Measurements from ENCODE around the gene WDTC1.

The WDTC1 gene

GRCh38 chr1:27339213-27339612 is 104.8 kb downstream of the WDTC1 start:
- DNase-seq, result no peak

- peak; percentile 35 for DNase-seq
Observed at GRCh38 chr1:27341525-27342252, 107.3 kb downstream of the WDTC1 start, which contains the start of gene SYTL1. Gene SYTL1, plus strand, starts transcription at chr1:27342022. Its CDS starts 3,313 bp downstream, at chr1:27345335.

GRCh38 chr1:27342391-27342777 is 108.0 kb downstream of the WDTC1 start:
- DNase-seq, result no peak

- no peak for DNase-seq
Observed at GRCh38 chr1:27342778-27343638, 108.6 kb downstream of the WDTC1 start.

- DNase-seq, result no peak
Observed at GRCh38 chr1:27343639-27344025, 109.2 kb downstream of the WDTC1 start.

GRCh38 chr1:27345272-27345671 is 110.8 kb downstream of the WDTC1 start:
- no peak for DNase-seq

- DNase-seq, result no peak
Observed at GRCh38 chr1:27346357-27346756, 111.9 kb downstream of the WDTC1 start.

- DNase-seq, result no peak
Observed at GRCh38 chr1:27346991-27347624, 112.7 kb downstream of the WDTC1 start.

- peak; percentile 72 for DNase-seq
Observed at GRCh38 chr1:27348861-27349783, 114.7 kb downstream of the WDTC1 start.

GRCh38 chr1:27349784-27350662 is 115.6 kb downstream of the WDTC1 start:
- DNase-seq, result peak; percentile 72

- no peak for DNase-seq
Observed at GRCh38 chr1:27350663-27351540, 116.5 kb downstream of the WDTC1 start.

- no peak for DNase-seq
Observed at GRCh38 chr1:27351541-27352107, 117.2 kb downstream of the WDTC1 start.

- no peak for DNase-seq
Observed at GRCh38 chr1:27353166-27353565, 118.7 kb downstream of the WDTC1 start.

GRCh38 chr1:27353629-27354028 is 119.2 kb downstream of the WDTC1 start:
- DNase-seq, result no peak

GRCh38 chr1:27355683-27356082 is 121.3 kb downstream of the WDTC1 start:
- DNase-seq, result no peak

- DNase-seq, result no peak
Observed at GRCh38 chr1:27356277-27356618, 121.8 kb downstream of the WDTC1 start.

- DNase-seq, result no peak
Observed at GRCh38 chr1:27356619-27357280, 122.3 kb downstream of the WDTC1 start.

- no peak for DNase-seq
Observed at GRCh38 chr1:27357281-27358037, 123.0 kb downstream of the WDTC1 start.
